ENCODE measurements around the gene NEGR1. TPM values are rescaled to one million over a fixed set of nuclear protein-coding genes. Genes with fewer than 3 reads are reported as not detected.

The NEGR1 gene
- total and polyA plus RNA-seq, 2 donors (not counting 3 experiments of a cell fraction or from before 2014, with no cell fraction given) = 6.8 to 21.8 TPM

GRCh38 chr1:71743862-71744261 lies 538.5 kb downstream of the NEGR1 start:
- FAIRE-seq = no peak

More at GRCh38 chr1:71743862-71744261, 538.5 kb downstream of the NEGR1 start:
- dilution Hi-C loops (cut with MboI; ENCODE audit: extremely low pct_ligation_motif_present, low sequenced_read_pairs) = no loop called here
- TF ChIP-seq POLR2A (IDR thresholded peaks at IDR 0.05; ENCODE audit: low read depth, low read length) (no peak), CTCF (IDR thresholded peaks at IDR 0.05; ENCODE audit: extremely low read depth in 1 of 2, insufficient read depth in 1 of 2, low read depth in 1 of 2, low read length in 2 of 2) (no peak), FOS (IDR thresholded peaks at IDR 0.05; ENCODE audit: borderline replicate concordance, insufficient read depth, low read length) (no peak), POLR2AphosphoS5 (IDR thresholded peaks at IDR 0.05; ENCODE audit: insufficient read depth, low read depth, low read length) (no peak), GATA2 (IDR thresholded peaks at IDR 0.05; ENCODE audit: insufficient read depth, insufficient read length, low read depth, low read length) (no peak), JUN (IDR thresholded peaks at IDR 0.05; ENCODE audit: borderline replicate concordance, insufficient read depth, insufficient read length, low read depth) (no peak), MAX (IDR thresholded peaks at IDR 0.05; ENCODE audit: insufficient read depth, insufficient read length) (no peak), EZH2 (IDR thresholded peaks at IDR 0.05; ENCODE audit: borderline replicate concordance, low read depth, low read length, severe bottlenecking) (no peak)
- no peak overlapping the region for H2AFZ ChIP-seq (ENCODE audit: low read depth, low read length)
- no peaks in the 10 kb centered on the region for H3K9me1 ChIP-seq (replicated peaks; ENCODE audit: control insufficient read depth, extremely low read depth, insufficient read depth, low read length)
- H3K79me2 ChIP-seq (ENCODE audit: control insufficient read depth, insufficient read depth, low read length) = no peaks in the 10 kb centered on the region
- BruUV-seq (replicated peaks) = no TSS peak
- ChIA-PET POLR2A (no interaction called here), CTCF (no interaction called here)
- intact Hi-C loops (cut with micrococcal nuclease) = no loop called here
- H3K27ac ChIP-seq (ENCODE audit: insufficient read depth, low read depth, low read length) = no peak overlapping the region
- H3K36me3 ChIP-seq (ENCODE audit: control insufficient read depth in 2 of 2, extremely low read depth in 1 of 2, insufficient read depth in 2 of 2, low read length in 2 of 2) = no peaks in the 10 kb centered on the region
- DNase-seq (ENCODE audit: low read depth, low spot score) = no peak
- H3K4me2 ChIP-seq (ENCODE audit: insufficient read depth, low read length) = no peak overlapping the region
- no peak overlapping the region for H3K4me3 ChIP-seq (replicated peaks in 1 of 3; ENCODE audit: insufficient read depth in 1 of 3, low read depth in 1 of 3, low read length in 3 of 3)
- H4K20me1 ChIP-seq (replicated peaks; ENCODE audit: control insufficient read depth, extremely low read depth, insufficient read depth, low read length) = no peaks in the 10 kb centered on the region
- H3K27me3 ChIP-seq (ENCODE audit: control insufficient read depth in 2 of 2, insufficient read depth in 2 of 2, low read length in 2 of 2) = no peaks in the 10 kb centered on the region
- H3K9ac ChIP-seq (replicated peaks; ENCODE audit: extremely low read depth, insufficient read depth, low read length) = no peak overlapping the region
- no peaks in the 10 kb centered on the region for H3K9me3 ChIP-seq (replicated peaks; ENCODE audit: control insufficient read depth, insufficient read depth, low read length)
- H3K4me1 ChIP-seq (ENCODE audit: control insufficient read depth, extremely low read depth, insufficient read depth, low read length) = no peaks in the 10 kb centered on the region
